Effector CD4-positive, alpha-beta T cell (primary cell): ENCODE data around the gene AFF2.

Experiments
- DNase-seq: peaks from one replicate; pipeline ENCODE4 v3.0.0-alpha.2; 2020

Gene AFF2

DNA sequence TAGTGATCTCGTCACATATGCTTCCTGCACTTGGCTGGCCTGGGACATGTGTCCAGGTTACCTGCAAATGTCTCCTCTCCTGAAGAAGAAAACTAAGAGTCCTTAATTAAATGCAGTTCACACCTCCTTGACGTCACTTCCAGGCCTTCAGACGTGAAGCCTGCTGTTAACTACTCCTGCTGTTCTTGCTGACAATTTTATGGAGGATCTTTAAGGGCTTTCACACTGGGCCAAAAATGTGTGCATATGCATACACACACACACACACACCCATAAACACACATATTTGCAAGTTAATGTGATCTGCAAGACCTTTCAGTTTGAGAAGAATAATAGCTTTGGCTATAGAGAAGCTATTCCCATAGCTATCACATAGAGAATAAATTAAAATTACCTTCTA lies 267.9 kb downstream of the AFF2 start:
- no peak for DNase-seq

- DNase-seq: no peak
Observed at GRCh38 chrX:148771440-148771839, 271.0 kb downstream of the AFF2 start.

- DNase-seq: no peak
Observed at GRCh38 chrX:148774276-148774675, 273.9 kb downstream of the AFF2 start.

DNA sequence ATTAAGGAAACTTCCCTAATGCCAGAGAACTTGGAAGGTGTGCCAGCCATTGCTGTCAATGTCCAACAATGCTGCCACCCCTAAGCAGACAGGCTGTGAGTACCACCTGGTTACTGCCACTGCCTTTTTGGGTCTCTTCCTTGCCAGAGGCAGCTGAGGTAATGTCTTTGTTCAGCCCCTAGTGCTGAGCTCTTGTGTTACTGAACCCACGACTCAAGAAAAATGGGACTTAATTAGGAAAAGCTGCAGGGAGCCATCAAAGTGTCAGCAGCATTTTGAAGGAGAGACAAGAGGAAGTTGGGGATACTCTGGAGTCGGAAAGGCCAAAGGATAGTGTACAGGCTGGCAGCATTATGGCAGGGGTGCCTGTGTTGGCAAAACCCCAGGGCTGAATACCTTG lies 283.7 kb downstream of the AFF2 start:
- DNase-seq: no peak

DNA sequence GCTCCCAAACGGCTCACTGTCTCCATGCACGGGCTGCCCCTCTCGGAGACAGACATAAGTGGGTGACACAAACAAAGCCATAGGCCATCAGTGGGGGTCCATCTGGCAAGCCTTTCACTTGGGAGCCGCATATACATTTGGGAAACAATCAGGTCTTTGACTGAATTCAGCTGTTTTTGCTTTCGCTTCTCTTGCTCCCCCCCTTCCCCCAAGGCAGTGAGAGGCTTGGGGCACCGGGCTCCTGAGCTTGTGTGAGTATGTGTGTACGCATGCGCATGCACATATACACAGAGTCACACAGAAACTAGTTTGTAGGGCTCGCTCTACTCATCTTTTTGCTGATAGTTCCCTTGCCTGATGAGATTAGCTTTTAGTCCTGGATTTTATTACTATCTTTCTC lies 284.4 kb downstream of the AFF2 start:
- no peak for DNase-seq

GRCh38 chrX:148785256-148785655 lies 284.8 kb downstream of the AFF2 start:
- DNase-seq: no peak

GRCh38 chrX:148788449-148788848 lies 288.0 kb downstream of the AFF2 start:
- no peak for DNase-seq

DNA sequence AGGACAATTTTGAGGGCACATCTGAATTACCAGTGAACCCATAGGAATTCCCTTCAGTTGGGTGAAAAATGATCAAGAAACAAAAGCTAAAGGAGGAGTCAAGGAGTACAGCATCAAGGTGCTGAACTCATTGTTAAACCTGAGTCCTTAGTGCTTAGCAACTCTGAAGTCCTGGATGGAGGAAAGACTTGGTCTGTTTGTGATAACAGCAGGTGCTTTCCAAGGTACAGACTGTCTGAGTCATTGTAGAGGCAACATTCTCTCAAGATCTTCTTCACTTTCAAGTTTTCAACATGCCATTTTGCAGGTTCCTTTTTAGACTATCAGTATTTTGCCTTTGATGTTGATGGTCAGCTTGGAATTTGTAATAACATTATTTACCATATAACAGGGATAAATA lies 293.9 kb downstream of the AFF2 start:
- DNase-seq: no peak

DNA sequence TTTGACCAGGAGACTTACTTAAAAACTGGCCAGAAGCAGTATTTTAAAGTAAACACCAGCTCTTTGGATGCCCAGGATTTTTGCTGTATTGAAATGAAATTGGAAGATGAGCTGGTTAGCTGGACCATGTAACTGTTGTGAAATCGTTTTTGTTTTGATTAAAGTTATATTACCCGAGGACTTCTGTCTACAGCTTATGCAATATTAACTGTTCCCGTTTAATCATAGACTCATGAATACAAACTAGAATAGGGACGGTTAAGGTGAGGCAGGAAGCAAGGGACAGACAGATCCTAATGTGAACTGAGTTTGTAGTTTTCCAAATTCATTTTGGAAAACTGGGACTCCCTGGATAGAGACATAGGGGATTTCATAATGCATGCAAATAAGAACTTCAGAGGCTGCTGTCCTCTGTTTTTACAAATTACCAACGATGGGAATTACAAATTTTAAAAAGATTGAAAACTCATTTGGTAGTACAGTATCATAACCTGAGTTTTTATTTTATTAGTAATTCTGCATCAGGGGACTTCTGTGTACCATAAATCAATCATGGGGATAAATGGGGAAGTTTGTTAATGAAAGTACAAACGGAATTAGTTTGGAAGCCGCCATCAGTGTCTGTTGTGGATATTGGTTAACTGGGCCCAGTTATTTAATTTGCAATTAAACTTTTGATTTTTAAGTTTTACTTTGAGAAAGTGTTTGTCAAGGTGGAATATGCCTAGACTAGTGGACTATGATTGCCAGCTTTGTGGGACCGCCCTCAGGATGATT lies 304.4 kb downstream of the AFF2 start:
- DNase-seq: no peak

GRCh38 chrX:148806145-148806870 lies 305.9 kb downstream of the AFF2 start:
- no peak for DNase-seq

GRCh38 chrX:148808833-148809232 lies 308.4 kb downstream of the AFF2 start:
- no peak for DNase-seq

DNA sequence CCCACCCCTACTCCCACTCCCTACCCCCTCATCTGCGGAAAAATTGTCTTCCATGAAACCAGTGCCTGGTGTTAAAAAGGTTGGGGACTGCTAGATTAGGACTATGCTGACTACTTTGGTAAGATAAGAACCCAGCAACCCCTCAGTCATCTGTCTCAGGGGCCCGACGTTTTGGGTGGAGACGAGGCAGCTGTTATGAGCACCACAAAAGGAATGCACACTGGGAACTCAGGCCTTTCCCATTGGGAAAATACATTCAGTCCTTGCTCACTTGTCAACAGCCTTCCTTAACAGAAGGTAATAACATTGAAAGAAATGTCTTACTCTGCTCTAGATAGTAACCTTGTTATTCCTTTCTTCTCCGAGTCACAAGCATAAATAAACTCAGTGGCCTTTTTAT lies 310.8 kb downstream of the AFF2 start:
- DNase-seq: no peak

DNA sequence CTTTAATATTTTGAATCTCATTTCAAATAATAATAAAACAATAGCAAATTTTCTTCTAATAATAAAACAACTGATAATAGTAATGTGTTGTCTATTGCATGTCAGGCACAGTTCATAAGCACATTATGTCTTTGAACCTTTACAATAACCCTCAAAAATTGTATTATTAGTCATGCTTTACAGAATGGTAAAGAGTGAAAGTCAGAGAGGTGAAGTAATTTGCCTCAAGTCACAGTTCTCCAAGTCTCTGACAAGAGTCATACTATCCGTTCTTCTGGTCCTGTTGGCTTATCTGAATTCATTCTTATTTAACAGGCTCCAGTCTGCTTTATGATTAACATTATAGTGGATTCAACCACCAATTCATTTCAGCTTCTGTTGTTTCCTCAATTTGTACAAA lies 313.0 kb downstream of the AFF2 start:
- no peak for DNase-seq

DNA sequence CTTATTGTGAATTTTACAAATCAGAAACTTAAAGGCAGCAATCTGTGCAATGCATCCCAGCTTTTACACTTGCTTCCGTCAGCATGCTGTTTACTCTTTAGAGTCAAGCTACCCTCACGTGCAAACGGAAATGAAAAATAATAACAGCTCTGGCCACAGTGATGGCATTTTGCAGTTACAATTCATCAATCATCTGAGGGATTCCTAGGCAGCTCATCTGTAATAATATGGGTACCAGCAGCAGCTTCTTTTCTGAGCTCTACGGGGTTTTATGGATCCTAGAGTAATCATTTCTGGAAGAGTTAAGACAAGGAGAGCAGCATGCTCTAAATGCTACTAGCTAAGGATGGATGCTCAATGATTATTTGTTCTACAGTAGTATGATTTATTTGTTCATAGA lies 313.6 kb downstream of the AFF2 start:
- no peak for DNase-seq

DNA sequence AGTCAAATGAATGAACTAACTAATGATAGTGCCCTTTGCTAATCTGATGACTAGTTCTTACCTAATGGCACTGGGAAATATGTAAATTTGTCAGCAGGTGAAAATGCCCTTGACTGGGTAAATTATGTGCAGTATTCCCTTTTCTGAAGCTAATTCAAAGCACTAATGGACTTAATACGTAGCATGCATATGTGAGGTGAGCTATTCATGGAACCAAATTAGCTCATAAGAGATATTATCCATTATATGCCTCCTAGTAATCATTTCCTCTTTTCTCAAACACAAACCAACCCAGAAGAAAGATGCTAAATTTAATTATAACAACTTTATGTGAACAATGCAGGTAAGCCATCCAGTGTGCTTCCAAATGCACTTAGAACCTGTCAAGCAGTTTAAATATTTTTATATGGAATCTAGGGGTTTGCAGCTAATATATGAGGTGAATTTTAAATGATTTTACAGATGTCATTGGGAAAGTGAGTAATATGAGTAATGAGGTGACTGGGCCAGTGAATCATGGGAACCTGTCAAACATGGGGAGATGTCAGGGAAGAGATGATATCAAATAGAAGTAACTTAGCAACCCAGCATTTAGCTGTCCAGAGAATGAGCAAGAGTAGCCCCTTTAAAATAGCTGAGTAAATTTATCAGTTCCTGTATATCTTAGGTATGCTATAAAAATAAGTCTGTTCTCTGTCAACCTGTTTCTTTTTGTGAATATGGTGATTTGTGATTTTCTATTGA lies 315.0 kb downstream of the AFF2 start:
- DNase-seq: no peak

- no peak for DNase-seq
Observed at GRCh38 chrX:148823986-148824385, 323.6 kb downstream of the AFF2 start.

DNA sequence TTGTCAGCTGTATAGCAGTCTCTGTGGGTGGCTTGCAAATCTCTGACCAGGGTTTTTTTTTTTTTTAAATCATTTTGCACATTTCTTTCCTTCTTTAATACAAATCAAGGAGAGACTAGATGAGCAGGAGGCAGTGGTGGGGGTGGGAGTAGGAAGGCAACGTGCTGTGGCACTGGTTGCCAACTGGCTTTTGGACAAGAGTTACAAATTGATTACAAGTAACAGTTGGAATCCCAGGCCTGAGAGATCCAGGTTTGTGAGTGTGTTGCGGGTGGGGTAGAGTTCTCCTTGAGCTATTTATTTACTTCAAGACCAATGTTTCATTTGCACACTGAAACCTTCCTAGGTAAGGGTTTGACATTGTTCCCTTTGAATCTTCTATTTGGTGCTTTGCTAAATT lies 325.3 kb downstream of the AFF2 start:
- DNase-seq: no peak

- no peak for DNase-seq
Observed at GRCh38 chrX:148836741-148837140, 336.3 kb downstream of the AFF2 start.

- DNase-seq: no peak
Observed at GRCh38 chrX:148850631-148851030, 350.2 kb downstream of the AFF2 start.

- no peak for DNase-seq
Observed at GRCh38 chrX:148854306-148854705, 353.9 kb downstream of the AFF2 start.

DNA sequence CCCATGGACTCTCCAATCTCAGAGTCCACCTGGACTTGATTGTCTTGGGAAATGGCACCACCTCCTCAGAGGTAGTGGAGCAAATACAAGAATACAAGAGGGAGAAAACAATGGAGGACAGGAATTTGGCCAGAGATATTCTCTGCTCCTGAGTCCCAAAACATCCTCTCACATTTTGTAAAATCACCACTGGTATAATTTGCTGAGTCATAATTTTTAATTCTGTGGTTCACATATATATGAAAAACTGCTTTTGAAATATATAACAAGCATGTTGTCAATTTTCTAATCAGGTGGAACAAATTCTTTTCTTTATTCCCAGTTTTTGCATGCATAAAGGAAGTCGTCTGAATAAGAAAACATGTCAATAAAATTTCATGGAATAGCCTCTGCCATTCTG lies 356.1 kb downstream of the AFF2 start:
- DNase-seq: no peak

- no peak for DNase-seq
Observed at GRCh38 chrX:148865277-148866210, 365.1 kb downstream of the AFF2 start.

DNA sequence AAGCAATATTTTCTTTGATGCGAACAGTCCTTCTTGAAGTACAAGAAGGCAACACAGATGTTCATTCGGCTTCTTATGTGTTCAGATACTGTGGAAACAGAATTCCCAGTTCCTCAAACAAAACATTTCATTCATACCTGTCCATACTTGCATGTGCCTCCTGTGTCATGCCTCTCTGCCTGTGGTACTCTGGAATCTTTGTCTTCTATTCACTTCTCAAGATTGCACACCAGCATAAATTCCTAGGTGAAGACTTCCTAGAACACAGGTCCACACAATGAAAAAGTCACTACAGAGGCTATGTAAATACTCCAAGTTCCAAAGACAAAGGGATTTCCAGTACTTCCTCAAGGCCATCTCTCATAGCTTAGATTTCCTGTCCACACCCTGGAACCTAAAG lies 367.2 kb downstream of the AFF2 start:
- DNase-seq: no peak
